GM04503 (cell line): Measurements from ENCODE around the gene LRRK2.
"Not testable (repeated sequence)": the region's sequence is repeated elsewhere in the genome, so short reads cannot be mapped to it uniquely, and the experiment has no call there.

Experiments
- DNase-seq: peaks from one replicate; pipeline ENCODE4 v3.0.0-alpha.2; 2012; ENCODE audit warnings: low read depth

LRRK2 gene

DNA sequence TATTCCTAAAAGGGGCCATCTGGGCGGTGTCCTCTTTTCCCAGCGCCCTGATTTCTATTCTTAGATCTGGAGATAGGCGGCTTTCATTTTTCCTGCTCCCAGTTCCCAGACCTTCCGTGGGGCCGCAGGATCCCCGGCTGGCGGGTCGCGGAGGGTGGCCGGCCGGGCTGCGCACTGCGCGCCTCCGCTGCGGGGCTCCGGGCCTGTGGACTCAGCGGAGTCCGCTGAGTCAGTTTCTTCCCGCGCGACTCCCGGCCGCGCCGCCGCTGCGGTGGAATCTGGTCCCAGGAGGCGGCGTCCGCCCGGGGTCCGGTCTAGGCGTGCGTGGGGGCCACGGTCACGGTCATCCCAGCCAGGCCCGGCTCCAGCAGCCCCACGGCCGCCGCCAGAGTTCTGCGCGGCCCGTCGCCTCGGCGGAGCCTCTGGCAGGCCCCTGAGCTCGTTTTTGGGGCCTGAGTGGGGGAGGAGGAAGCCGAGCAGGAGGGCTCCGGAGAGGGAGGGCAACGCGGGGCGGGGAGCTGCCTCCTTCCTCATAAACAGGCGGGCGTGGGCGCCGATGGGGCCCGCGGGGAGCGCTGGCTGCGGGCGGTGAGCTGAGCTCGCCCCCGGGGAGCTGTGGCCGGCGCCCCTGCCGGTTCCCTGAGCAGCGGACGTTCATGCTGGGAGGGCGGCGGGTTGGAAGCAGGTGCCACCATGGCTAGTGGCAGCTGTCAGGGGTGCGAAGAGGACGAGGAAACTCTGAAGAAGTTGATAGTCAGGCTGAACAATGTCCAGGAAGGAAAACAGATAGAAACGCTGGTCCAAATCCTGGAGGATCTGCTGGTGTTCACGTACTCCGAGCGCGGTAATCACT is at the start of gene LRRK2:
LRRK2 (plus strand) TSS at position 559 of the 853 bp plus-strand sequence; CDS start at position 694, 135 bp downstream.
- DNase-seq: no peak

DNA sequence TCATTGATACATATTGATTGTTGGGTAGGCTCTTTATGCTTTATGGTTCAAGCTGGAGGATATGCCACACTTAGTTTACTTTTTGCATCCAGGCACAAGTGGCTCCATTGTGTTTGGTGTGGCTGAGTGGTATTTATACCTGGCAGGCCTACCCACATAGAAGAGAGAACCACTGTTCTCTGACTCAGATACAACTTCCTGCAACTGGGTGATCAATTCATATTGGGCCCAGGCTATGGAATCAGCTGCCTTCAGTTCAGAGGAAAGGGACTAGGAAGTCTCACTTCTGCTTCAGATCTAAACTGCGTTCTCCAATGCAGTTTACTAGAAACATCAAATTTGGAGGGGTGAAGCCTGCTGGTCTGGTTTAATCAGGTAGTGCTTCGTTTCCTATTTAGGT is 49.8 kb upstream of the LRRK2 start:
- no peak for DNase-seq

DNA sequence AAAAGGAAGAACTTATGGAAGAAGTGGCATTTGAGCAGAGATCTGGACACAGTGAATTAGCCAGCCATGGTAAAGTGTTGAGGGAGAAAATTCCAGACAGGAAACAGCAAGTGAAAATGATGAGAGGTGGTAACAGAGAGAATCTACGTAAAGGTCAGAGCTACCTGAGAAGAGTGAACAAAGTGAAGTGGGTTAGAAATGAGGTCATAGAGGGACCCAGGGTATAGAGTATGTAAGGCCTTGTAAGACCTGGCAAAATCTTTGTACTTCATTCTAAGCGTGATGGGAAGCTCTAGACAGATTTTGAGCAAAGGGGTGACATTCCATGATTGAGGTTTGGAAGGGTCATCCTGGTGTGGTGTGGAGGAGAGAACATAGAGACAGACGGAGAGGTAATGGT is 49.3 kb upstream of the LRRK2 start:
- no peak for DNase-seq

DNA sequence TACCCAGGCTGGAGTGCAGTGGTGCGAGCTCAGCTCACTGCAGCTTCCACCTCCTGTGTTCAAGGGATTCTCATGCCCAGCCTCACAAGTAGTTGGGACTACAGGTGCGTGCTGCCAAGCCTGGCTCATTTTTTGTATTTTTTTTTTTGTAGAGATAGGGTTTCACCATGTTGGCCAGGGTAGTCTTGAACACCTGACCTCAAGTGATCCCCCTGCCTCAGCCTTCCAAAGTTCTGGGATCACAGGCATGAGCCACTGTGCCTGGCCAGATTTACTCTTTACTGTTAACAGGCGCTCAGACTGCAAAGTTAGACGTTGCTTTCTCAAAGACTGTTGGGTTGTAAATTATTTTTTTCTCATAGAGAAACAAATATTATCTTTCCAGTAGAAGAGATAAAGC is 46.1 kb upstream of the LRRK2 start:
- DNase-seq: no peak

GRCh38 chr12:40181490-40181889 is 43.3 kb upstream of the LRRK2 start:
- no peak for DNase-seq

DNA sequence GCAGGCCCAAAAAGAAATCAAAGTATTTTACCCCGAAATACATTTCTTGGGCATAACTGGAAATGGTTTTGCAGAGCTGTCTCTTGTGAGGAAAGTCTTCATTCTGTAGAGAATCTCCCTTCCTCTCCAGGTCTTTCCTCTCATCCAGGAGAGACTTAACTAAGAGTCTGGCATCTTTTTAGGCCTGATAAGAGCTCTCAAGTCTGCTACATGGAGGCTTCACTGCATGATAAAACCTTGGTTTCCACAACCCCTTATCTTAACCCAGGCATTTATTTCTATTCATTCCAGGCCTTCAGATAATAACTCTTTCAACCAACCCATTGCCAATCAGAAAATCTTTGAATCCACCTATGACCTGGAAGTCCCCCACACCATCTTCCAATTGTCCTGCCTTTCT is 41.1 kb upstream of the LRRK2 start:
- DNase-seq: no peak

- no peak for DNase-seq
These were observed 40.1 kb upstream of the LRRK2 start for GRCh38 chr12:40184493-40185302.

DNA sequence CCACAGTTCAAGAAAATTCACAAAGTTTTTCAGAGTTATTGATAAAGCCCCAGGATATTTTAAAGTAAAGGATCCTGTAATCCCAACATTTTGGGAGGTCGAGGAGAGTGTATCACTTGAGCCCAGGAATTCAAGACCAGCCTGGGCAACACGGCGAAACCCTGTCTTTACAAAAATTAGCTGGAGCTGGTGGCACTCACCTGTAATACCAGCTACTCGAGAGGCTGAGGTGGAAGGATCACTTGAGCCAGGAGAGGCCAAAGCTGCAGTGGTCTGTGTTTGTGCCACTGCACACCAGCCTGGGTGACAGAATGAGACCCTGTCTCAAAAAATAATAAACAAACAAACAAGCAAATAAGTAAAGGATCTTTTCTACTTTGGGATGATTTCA is 39.5 kb upstream of the LRRK2 start:
- no peak for DNase-seq

- DNase-seq: no peak
These were observed 36.1 kb upstream of the LRRK2 start for GRCh38 chr12:40188558-40189320.

DNA sequence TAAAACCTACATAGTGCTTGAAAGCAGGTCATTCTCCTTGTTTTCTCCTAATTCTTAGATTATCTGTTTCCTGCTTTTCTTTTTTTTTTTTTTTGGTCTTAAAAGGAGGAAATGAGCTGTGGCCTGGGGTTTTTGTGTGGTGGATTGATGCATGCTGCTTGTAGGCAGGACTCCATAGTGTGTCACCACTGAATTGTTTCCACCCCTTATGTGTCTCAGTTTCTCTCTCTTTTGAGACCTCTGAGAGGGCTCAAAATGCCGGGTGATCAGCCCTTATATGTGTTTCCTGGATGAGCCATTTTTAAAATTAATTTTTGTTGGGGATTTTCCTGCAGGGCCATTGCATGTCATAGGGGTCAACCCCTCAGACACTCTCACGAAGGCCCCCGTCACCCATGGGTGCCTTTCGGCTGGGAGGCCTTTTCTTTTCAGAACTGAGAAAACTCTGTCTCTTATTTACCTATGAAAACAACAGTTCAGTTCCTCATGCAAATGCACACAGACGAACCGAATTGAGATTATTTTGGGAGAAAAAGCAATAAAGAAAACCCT is 32.0 kb upstream of the LRRK2 start:
- no peak for DNase-seq

- no peak for DNase-seq
These were observed 30.0 kb upstream of the LRRK2 start for GRCh38 chr12:40194846-40195245.

DNA sequence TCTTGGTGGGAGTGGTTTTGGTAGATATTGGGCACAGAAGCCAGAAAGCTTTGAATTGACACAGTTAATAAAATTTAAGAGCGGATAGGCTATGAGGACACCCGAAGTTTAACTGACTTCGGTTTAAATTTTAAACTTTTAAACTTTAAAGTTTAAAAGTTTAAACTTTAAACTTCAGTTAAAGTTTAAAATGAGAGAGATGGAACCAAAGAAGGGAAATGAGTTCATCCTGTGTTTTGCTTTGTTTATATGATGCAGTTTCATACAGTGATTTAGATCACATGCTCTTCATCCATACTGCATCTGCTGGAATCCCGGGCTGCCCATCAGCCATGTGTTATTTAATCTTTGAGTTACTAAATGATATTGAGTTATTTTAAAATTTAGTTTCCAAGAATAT is 27.2 kb upstream of the LRRK2 start:
- DNase-seq: no peak

GRCh38 chr12:40198601-40199000 is 26.2 kb upstream of the LRRK2 start:
- DNase-seq: no peak

DNA sequence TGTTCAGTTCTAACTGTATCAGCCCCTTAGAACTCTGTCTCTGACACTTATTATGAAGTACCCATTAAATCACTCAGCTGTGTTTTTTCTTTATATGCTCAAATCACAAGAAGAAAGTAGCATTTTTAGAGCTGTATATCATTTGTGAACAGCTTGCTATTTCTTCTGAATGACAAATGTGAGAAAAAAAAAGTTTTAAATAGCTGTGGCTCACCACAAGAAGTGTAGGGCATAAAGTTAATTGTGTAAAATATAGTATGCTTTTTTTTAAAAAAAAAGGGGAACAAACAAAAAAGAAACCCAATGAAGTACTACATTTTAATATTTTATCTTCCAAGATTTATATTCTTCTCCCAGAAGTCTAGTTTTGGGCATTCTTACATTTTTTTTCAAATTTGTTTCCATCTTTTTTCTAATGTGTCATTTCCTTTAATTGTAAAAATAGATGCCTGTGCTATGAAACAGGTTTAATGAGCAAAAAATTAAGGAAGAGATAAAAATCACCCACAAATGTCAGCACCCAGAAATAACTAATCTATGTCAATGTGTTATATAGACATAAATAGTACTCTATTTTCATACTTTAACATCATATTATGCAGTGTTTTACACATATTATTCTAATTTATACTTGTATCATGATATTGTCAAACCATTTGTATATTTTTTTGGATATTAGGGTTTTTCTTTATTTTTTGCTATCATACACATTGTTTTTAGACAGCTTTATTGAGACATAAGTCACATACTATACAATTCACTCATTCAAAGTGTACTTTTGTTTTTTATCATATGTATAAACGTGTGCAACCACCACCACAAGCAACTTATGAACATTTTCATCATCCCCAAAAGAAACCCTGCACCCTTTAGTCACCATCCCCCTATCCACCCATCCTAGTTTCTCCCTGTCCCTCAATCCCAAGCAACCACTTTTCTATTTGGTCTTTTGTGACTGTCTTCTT is 22.4 kb upstream of the LRRK2 start:
- no peak for DNase-seq

DNA sequence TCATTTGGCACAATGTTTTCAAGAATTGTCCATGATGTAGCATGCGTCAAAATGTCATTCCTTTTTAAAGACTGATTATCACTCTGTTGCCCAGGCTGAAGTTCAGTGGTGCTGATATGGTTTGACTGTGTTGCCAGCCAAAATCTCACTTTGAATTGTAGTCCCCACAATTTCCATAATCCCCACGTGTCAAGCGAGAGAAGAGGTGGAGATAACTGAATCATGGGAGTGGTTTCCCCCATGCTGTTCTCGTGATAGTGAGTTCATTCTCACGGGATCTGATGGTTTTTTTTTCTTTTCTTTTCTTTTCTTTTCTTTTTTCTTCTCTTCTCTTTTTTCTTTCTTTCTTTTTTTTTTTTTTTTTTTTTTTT is 21.8 kb upstream of the LRRK2 start:
- no peak for DNase-seq

GRCh38 chr12:40204337-40204736 is 20.5 kb upstream of the LRRK2 start:
- DNase-seq: no peak

GRCh38 chr12:40207551-40207950 is 17.2 kb upstream of the LRRK2 start:
- no peak for DNase-seq

- no peak for DNase-seq
These were observed 15.9 kb upstream of the LRRK2 start for GRCh38 chr12:40208707-40209446.

GRCh38 chr12:40209886-40210285 is 14.9 kb upstream of the LRRK2 start:
- no peak for DNase-seq

DNA sequence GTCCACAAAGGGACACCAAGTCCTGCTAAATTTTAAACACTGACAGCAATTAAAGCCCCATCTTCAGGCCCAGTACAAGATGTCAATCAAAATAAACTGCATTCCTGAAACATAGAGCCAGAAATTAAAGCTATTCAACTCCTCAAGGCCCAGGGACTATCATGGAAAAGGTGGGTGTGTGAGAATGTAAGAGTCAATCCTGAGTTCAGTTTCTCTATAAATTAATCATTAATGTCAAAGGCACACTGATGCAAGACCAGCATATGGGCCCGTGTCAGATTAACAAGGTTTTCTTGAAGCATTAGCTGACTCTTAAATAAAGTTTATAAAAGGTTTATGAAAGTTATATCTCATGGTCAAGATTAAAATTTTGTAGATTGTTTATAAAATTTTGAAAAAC is 13.6 kb upstream of the LRRK2 start:
- not testable (repeated sequence) for DNase-seq
